GM12878 (cell line): ENCODE results near the gene SEMA7A. TPM values are rescaled to one million over a fixed set of nuclear protein-coding genes. Genes with fewer than 3 reads are reported as not detected.
A peak's percentile ranks its signal among the peaks of the same experiment; 100 is the strongest.

Experiments used
- ATF3 ChIP-seq: IDR thresholded peaks from 2 replicates; pipeline ENCODE4 v1.6.1; 2011; ENCODE audit warnings: low read depth, mild to moderate bottlenecking, low read length, moderate library complexity, borderline replicate concordance; ENCODE audit errors: extremely low read depth
- BCL3 ChIP-seq: IDR thresholded peaks from 2 replicates; pipeline ENCODE4 v1.6.1; 2011; ENCODE audit warnings: borderline replicate concordance, low read depth, mild to moderate bottlenecking, moderate library complexity, low read length; ENCODE audit not compliant: insufficient read depth, poor library complexity, severe bottlenecking
- BCLAF1 ChIP-seq: fragments of 450-650 bp; IDR thresholded peaks from 2 replicates; pipeline ENCODE4 v1.6.1; 2017; ENCODE audit warnings: antibody characterized with exemption, mild to moderate bottlenecking, moderate library complexity
- E2F4 ChIP-seq: IDR thresholded peaks from 2 replicates; pipeline ENCODE4 v1.6.1; 2012; ENCODE audit warnings: low read depth, low read length, improper control_type of control experiment
- EED ChIP-seq: sonication (generic); IDR thresholded peaks from 2 replicates; pipeline ENCODE4 v1.6.1; 2016; ENCODE audit warnings: antibody characterized with exemption, low read depth
- EGR1 ChIP-seq, 2 experiments: IDR thresholded peaks; 1 replicate in 1 of 2; 2 replicates in 1 of 2; pipeline ENCODE4 v1.6.1; 2011 to 2012; ENCODE audit warnings: low read depth in 2 of 2, low read length in 2 of 2, borderline replicate concordance in 1 of 2, mild to moderate bottlenecking in 1 of 2, moderate library complexity in 1 of 2
- ESRRA ChIP-seq: IDR thresholded peaks from 2 replicates; pipeline ENCODE4 v1.6.1; 2012; ENCODE audit warnings: mild to moderate bottlenecking, low read length, improper control_type of control experiment
- HDGF ChIP-seq: fragments of 450-650 bp; IDR thresholded peaks from 2 replicates; pipeline ENCODE4 v1.6.1; 2016; ENCODE audit warnings: antibody characterized with exemption
- IRF4 ChIP-seq: IDR thresholded peaks from 2 replicates; pipeline ENCODE4 v1.6.1; 2011; ENCODE audit warnings: low read depth, low read length
- KDM1A ChIP-seq: fragments of 200-600 bp; sonication (generic); IDR thresholded peaks from 2 replicates; pipeline ENCODE4 v1.6.1; 2016; ENCODE audit warnings: borderline replicate concordance
- LARP7 ChIP-seq: fragments of 450-650 bp; IDR thresholded peaks from 2 replicates; pipeline ENCODE4 v1.6.1; 2017; ENCODE audit warnings: mild to moderate bottlenecking
- MEF2B ChIP-seq: fragments of 450-650 bp; IDR thresholded peaks from 2 replicates; pipeline ENCODE4 v1.6.1; 2018; ENCODE audit warnings: mild to moderate bottlenecking, moderate library complexity; ENCODE audit not compliant: partially characterized antibody, poor library complexity, severe bottlenecking
- MLLT1 ChIP-seq: fragments of 450-650 bp; IDR thresholded peaks from 2 replicates; pipeline ENCODE4 v1.6.1; 2016; ENCODE audit warnings: mild to moderate bottlenecking
- MTA3 ChIP-seq: IDR thresholded peaks from 2 replicates; pipeline ENCODE4 v1.6.1; 2012; ENCODE audit warnings: low read length, inconsistent platforms, borderline replicate concordance
- PML ChIP-seq: IDR thresholded peaks from 2 replicates; pipeline ENCODE4 v1.6.1; 2012; ENCODE audit warnings: low read length, inconsistent platforms
- RBBP5 ChIP-seq: fragments of 200-600 bp; sonication (generic); conservative IDR thresholded peaks from 2 replicates; pipeline ENCODE4 v1.6.1; 2016
- SMC3 ChIP-seq: IDR thresholded peaks from 2 replicates; pipeline ENCODE4 v1.6.1; 2011; ENCODE audit warnings: low read length, improper control_type of control experiment, borderline replicate concordance
- SREBF1 ChIP-seq: IDR thresholded peaks from 2 replicates; pipeline ENCODE4 v1.6.1; 2012; ENCODE audit warnings: mild to moderate bottlenecking, low read length
- TBL1XR1 ChIP-seq: IDR thresholded peaks from 2 replicates; pipeline ENCODE4 v1.6.1; 2012; ENCODE audit warnings: low read depth, low read length, improper control_type of control experiment
- TCF12 ChIP-seq: IDR thresholded peaks from 2 replicates; pipeline ENCODE4 v1.6.1; 2011; ENCODE audit warnings: low read depth, mild to moderate bottlenecking, low read length
- TCF3 ChIP-seq: IDR thresholded peaks from 2 replicates; pipeline ENCODE4 v1.6.1; 2012; ENCODE audit warnings: low read depth, mild to moderate bottlenecking, low read length, borderline replicate concordance; ENCODE audit not compliant: insufficient read depth
- YBX1 ChIP-seq: fragments of 450-650 bp; IDR thresholded peaks from 2 replicates; pipeline ENCODE4 v1.6.1; 2016; ENCODE audit warnings: antibody characterized with exemption
- ZNF207 ChIP-seq: fragments of 450-650 bp; IDR thresholded peaks from 2 replicates; pipeline ENCODE4 v1.6.1; 2014; ENCODE audit warnings: antibody characterized with exemption, mild to moderate bottlenecking, borderline replicate concordance
- polyA plus RNA-seq, 11 experiments: library from polyadenylated mRNA; depleted of rRNA in 4 of 11; unstranded in 6 of 11; stranded (reverse) in 5 of 11; fragments of >200 nt; fragmentation: Nextera tagmentation in 4 of 11; fragmentation: Illumina TruSeq in 1 of 11; extraction: Ambion mirVana in 4 of 11; extraction: Trizol in 1 of 11; gene quantifications; 1 replicate in 1 of 11; 2 replicates in 10 of 11; pipeline versions ENCODE4 v1.2.1 to v1.2.3, GENCODE V29; 2011 to 2016; ENCODE audit warnings: inconsistent platforms in 2 of 11, missing spikeins in 2 of 11, low read depth in 1 of 11
- total RNA-seq, 4 experiments: library from RNA; depleted of rRNA in 3 of 4; stranded (reverse); fragments of >200 nt in 3 of 4; fragmentation: Illumina TruSeq in 1 of 4; extraction: Trizol in 1 of 4; gene quantifications; 2 replicates each; pipeline versions ENCODE4 v1.2.1 to v1.2.3, GENCODE V29; 2013 to 2021

Gene SEMA7A
- total and polyA plus RNA-seq, 10 of the 15 experiments (the other 5 are each of a cell fraction or from before 2014, with no cell fraction given), result 0.08 to 112 (median 53.5) TPM

GRCh38 chr15:74396445-74397238 is 37.1 kb downstream of the SEMA7A start (continued):
- TF ChIP-seq EED, result peak; percentile 81; the same call in 1 of the 2 replicates
- 0 out of 2 replicates have a peak, but pooled peaks have one; percentile 26 for TF ChIP-seq BCLAF1
- TF ChIP-seq YBX1, result no peak
- TF ChIP-seq LARP7, result no peak; the same call in 1 of the 2 replicates
- no peak for TF ChIP-seq PML
- no peak for TF ChIP-seq ATF3
- TF ChIP-seq HDGF, result peak; percentile 92; the same call in 1 of the 2 replicates
- no peak for TF ChIP-seq E2F4
- TF ChIP-seq RBBP5, result no peak
- no peak for TF ChIP-seq SREBF1
- TF ChIP-seq ESRRA, result peak; percentile 79; the same call in 1 of the 2 replicates
- TF ChIP-seq TCF12, result peak; percentile 66
- peak; percentile 75 for TF ChIP-seq MEF2B
- TF ChIP-seq TCF3, result peak; percentile 64; the same call in 1 of the 2 replicates
- 0 out of 2 replicates have a peak, but pooled peaks have one; percentile 1 for TF ChIP-seq ZNF207
- peak; percentile 76 for TF ChIP-seq MLLT1
- TF ChIP-seq KDM1A, result no peak
- peak; percentile 79 for TF ChIP-seq IRF4
- TF ChIP-seq SMC3, result peak; percentile 23; the same call in 1 of the 2 replicates
- TF ChIP-seq MTA3, result no peak
- peak; percentile 72 for TF ChIP-seq BCL3
- peak in 1 of 2 experiments; percentile 72; a peak in 2 of 3 replicates for TF ChIP-seq EGR1 (IDR thresholded peaks at IDR 0.05; ENCODE audit: borderline replicate concordance in 1 of 2, low read depth in 2 of 2, low read length in 2 of 2)
- TF ChIP-seq TBL1XR1, result peak; percentile 68; the same call in 1 of the 2 replicates
